GM23248 (cell line): ENCODE results near the gene PSMG3.

Source experiments
- EZH2 ChIP-seq: fragments of 200-600 bp; sonication (generic); IDR thresholded peaks from 2 replicates; pipeline ENCODE4 v1.6.1; 2018; ENCODE audit warnings: antibody characterized with exemption, mild to moderate bottlenecking; ENCODE audit not compliant: insufficient read depth, poor library complexity, severe bottlenecking
- EZH2phosphoT487 ChIP-seq: fragments of 200-600 bp; sonication (generic); IDR thresholded peaks from 2 replicates; pipeline ENCODE4 v1.6.1; 2018; ENCODE audit warnings: antibody characterized with exemption, moderate library complexity, mild to moderate bottlenecking, low read depth; ENCODE audit not compliant: insufficient read depth

DNA sequence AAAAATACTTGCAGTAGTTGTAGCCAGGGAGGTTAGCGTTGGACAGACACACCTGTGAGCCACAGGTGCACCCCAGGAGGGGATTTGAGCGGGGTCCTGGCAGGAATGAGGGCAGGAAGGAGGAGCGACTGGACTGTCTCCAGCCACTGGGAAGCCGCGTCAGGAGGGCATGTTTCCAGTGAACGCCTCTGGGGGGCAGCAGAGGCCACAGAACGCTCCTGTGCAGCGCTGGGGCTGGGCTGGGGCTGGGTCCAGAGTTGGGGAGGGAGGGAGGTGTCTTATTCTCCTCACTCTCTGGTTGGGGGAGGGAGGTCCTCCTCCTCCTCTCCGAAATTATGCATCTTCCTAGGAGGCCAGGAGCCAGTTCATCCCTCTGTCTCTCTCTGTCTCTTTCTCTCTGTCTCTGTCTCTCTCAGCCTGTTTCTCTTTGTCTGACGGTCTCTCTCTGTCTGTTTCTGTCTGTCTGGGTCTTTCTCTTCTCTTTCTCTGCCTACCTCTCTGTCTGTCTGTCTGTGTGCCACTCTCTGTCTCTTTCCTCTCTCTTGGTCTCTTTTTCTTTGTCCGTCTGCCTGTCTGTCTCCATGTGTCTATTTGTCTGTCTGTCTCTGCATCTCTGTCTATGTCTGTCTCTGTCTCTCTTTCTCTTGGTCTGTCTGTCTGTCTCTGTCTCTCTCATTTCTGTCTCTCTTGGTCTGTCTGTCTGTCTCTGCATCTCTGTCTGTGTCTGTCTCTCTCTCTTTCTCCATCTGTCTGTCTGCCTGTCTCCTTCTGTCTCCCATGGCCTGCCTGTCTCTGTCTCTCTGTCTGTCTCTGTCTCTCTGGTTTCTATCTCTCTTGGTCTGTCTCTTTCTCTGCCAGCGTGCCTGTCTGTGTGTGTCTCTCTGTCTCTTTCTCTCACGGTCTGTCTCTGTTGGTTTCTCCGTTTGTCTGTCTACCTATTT lies 9.9 kb upstream of the PSMG3 start:
- TF ChIP-seq EZH2 (no peak), EZH2phosphoT487 (no peak)
